Stimulated activated CD8-positive, alpha-beta memory T cell treated with anti-CD3 and anti-CD28 coated beads, Interleukin-7, amount 100 ng/mL, for 1 hour (primary cell): ENCODE measurements around the gene AKAP8.
"Not testable (repeated sequence)": the region's sequence is repeated elsewhere in the genome, so short reads cannot be mapped to it uniquely, and the experiment has no call there.

Source experiments
- DNase-seq, 2 donors: peaks; one replicate each; pipeline ENCODE4 v3.0.0-alpha.2; 2020; ENCODE audit warnings: low read depth in 2 of 2

AKAP8 gene

GRCh38 chr19:15373644-15374043 lies 5.9 kb downstream of the AKAP8 start:
- DNase-seq, result no peak

DNA sequence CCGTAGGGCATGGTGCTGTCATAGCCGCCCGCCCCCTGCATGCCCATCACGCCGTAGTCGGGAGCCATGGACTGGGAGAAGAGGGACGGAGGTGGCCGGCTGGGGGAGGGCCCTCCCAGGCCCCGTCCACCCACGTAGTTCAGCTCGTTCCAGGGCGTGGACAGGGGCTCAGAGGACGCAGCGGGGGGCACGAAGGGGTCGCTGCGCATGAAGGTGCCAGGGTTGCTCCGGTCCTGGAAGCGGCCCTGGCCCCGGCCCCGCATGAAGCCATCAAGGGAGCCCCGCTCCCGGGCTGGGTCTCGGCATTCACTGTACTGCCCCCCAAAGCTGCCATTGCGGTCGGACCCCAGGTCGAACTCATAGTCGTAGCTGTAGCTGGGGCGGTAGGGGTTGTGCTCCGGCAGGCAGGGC lies 6.7 kb downstream of the AKAP8 start:
- no peak for DNase-seq

DNA sequence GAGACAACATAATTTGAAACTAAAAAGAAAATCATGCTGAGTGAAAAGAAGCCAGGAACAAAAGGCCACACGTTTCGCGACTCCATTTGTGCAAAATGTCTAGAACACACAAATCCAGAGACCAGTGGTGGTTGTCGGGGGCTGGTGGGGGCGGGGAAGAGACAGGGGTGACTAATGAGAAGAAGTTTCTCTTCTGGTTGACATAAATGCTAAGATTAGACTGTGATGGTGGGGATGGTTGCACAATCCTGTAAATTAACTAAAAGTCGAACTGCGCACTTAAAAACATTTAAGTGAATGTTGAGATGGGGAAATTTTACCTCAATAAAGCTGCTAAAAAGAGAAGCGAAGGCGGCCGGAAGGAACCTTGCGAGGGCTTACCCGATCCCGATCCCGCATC lies 7.1 kb downstream of the AKAP8 start:
- no peak for DNase-seq

- no peak for DNase-seq
Observed at GRCh38 chr19:15371786-15372380, 7.7 kb downstream of the AKAP8 start.

GRCh38 chr19:15371119-15371518 lies 8.5 kb downstream of the AKAP8 start:
- no peak for DNase-seq

GRCh38 chr19:15369594-15369891 lies 10.0 kb downstream of the AKAP8 start:
- DNase-seq, result no peak

- DNase-seq, result no peak
Observed at GRCh38 chr19:15368798-15369593, 10.6 kb downstream of the AKAP8 start.

- no peak for DNase-seq
Observed at GRCh38 chr19:15368051-15368632, 11.4 kb downstream of the AKAP8 start.

DNA sequence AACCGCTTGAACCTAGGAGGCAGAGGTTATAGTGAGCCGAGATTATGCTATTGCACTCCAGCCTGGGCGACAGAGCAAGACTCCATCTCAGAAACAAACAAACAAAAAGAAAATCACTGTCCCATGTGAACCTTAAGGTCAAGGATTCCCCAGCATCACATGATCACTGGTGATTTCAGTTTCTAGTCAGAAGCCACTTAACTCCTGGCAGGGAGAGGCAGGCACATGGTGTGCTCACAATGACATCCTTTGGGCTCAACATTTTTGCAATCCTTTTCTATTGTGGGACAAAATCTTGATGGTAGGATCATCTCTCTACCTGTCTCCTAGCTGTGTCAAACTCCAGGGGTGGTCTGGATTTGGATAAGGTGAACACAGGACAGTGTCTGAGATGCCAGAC lies 12.1 kb downstream of the AKAP8 start:
- DNase-seq, result no peak

GRCh38 chr19:15365264-15365663 lies 14.3 kb downstream of the AKAP8 start:
- DNase-seq, result no peak

DNA sequence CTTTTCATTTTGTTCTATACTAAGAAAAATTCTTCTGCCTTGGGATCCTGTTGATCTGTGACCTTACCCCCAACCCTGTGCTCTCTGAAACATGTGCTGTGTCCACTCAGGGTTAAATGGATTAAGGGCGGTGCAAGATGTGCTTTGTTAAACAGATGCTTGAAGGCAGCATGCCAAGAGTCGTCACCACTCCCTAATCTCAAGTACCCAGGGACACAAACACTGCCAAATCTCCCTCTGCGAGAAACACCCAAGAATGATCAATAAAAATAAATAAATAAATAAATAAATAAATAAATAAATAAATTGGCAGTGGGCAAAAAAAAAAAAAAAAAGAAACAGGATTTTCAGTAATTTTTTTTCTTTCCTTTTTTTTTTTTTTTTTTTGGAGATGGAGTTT lies 15.8 kb downstream of the AKAP8 start:
- DNase-seq, result not testable (repeated sequence)

DNA sequence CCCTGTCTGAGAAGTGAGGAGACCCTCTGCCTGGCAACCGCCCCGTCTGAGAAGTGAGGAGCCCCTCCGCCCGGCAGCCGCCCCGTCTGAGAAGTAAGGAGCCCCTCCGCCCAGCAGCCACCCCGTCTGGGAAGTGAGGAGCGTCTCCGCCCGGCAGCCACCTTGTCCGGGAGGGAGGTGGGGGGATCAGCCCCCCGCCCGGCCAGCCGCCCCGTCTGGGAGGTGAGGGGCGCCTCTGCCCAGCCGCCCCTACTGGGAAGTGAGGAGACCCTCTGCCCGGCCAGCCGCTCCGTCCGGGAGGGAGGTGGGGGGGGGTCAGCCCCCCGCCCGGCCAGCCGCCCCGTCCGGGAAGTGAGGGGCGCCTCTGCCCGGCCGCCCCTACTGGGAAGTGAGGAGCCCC lies 16.5 kb downstream of the AKAP8 start:
- DNase-seq, result not testable (repeated sequence)

DNA sequence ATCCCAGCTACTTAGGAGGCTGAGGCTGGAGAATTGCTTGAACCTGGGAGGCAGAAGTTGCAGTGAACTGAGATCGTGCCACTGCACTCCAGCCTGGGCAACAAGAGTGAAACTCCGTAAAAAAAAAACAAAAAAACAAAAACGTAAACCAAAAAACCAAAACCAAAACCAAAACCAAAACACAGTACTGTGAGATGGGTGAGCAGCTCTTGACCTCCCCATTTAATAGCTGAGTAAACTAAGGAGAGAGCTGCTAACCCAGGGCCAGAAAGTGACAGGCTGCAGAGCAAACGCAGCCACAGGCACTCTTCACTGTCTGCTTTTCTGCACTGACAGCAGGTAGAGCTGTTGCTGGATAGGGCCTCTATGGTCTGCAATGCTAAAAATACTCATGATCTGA lies 19.6 kb downstream of the AKAP8 start:
- DNase-seq, result not testable (repeated sequence)

GRCh38 chr19:15358918-15359317 lies 20.7 kb downstream of the AKAP8 start:
- DNase-seq, result no peak

DNA sequence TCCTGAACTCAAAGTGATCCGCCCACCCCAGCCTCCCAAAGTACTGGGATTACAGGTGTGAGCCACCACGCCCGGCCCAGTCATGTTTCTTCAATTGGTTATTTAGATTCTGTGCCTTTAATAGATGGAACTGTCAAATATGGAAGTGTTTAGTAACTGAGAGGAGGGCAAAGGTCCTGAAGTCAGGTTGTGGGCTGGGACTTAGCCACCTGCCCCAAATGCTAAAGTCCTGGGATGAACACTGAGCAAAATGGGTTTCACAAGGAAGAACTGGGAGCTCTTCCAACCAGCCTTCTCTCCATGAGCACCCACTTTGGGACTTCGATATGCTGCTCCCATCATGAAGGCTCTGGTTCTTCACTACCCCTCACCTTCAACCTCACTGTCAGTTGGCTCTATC lies 21.7 kb downstream of the AKAP8 start:
- no peak for DNase-seq

DNA sequence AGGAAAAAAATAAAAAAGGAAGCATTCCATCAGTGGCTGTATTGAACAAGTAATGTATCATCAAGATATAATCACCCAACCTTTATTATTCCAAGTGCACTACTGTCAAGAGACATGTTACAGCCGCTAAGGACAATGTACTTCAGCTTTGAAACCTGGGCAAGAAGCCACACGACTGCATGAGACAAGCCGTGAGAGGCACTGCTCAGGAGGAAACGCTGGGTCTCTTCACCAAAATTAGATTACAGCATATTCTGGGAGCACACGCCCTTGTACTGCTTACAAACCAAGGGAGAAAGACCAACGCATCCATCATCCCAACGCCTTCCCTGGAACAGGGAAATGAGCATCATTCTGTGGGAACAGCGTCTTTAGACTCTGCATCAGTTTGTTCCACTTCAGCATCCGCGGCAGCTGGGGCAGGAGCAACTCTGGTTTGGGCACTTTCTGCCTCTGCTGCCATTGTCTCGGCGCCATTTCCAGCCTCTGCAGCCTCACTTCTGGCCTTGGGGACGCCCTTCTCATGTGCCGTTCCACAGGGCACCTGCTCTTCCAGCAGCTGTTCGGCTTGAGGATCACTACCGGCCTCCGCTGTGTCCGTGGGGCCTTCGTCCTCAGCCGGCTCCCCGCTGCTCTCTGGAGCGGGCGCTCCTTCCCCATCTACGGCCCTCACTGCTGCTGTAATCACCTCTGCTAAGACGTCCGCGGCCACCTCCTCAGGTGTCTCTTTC lies 24.9 kb downstream of the AKAP8 start:
- no peak for DNase-seq

DNA sequence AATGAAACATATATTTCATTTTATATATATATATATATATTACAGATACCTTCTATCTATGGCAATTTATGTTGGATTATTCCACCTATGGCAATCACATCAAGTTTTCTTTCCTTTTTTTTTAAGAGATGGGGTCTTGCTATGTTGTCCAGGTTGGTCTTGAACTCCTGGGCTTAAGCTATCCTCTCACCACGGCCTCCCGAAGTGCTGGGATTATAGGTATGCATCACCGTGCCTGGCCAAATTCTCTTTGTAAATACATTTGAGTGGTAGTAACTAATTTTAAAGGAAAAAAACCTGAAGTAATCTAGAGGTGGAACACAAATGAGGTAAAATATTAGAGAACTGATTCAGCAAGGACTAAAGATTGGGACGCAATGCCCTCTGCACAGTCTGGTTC lies 25.7 kb downstream of the AKAP8 start:
- no peak for DNase-seq

- DNase-seq, result not testable (repeated sequence)
Observed at GRCh38 chr19:15352535-15352934, 27.1 kb downstream of the AKAP8 start.

DNA sequence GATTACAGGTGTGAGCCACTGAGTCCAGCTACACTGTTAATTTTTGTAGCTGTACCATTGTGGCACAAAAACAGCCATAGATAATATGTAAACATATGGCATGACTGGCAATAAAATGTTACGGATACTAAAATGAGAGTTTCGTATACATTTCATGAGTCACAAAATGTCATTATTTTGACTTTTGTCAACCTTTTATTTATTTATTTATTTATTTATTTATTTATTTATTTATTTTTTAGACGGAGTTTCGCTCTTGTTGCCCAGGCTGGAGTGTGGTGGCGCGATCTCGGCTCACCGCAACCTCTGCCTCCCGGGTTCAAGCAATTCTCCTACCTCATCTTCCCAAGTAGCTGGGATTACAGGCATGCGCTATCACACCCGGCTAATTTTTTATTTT lies 38.3 kb downstream of the AKAP8 start:
- not testable (repeated sequence) for DNase-seq

- DNase-seq, result no peak
Observed at GRCh38 chr19:15340086-15340485, 39.5 kb downstream of the AKAP8 start.

DNA sequence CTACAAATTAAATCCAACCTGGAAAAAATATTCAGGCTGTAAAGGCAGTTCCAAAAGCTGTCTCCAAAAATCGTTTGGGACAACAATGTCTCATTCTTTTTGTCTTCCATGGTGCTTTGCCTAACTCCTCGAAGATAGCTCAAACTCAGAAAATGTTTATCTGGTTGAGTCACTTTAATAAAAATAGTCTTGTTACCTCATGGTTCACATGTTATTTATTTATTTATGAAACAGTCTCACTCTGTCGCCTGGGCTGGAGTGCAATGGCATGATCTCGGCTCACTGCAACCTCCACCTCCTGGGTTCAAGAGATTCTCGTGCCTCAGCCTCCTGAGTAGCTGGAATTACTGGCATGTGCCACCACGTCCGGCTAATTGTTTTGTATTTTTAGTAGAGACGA lies 42.4 kb downstream of the AKAP8 start:
- no peak for DNase-seq

DNA sequence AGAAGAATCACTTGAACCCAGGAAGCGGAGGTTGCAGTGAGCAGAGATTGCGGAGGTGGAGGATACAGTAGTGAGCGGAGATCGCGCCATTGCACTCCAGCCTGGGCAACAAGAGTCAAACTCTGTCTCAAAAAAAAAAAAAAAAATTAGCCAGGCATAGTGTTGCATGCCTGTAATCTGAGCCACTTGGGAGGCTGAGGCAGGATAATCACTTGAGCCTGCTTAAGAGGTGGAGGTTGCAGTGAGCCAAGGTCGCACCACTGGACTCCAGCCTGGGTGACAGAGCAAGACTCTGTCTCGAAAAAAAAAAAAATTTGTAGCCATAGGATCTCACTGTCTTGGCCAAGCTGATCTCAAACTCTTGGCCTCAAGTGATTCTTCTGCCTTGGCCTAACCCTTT lies 43.6 kb downstream of the AKAP8 start:
- DNase-seq, result not testable (repeated sequence)
